ENCODE measurements around the gene ZNF835.

Gene ZNF835

DNA sequence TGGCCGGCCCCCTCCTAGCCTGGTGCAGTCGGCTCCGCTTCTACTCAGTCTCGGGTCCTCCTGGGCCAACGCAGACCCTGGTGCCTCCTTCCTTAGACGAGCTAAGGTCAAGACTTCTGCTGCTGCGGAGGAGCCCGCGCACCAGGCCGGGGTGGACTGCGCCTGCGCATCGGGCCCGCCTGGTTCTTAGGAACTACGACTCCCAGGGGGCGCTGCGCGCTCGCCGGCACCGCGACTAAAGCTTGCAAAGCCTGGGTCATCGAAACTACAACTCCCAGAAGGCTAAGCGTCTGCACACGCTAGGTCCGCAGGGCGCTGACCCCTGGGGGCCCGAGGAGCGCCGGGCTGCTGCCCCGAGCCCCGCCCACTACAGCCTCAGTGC, at the start of gene ZNF835:
Gene ZNF835, minus strand, starts transcription at position 145 of the 382 bp plus-strand sequence. CDS start 6,559 bp downstream, outside the sequence.
- DNase-seq (ENCODE audit: extremely low read depth, low read depth), result no peak
- TF ChIP-seq, protein P1, sequence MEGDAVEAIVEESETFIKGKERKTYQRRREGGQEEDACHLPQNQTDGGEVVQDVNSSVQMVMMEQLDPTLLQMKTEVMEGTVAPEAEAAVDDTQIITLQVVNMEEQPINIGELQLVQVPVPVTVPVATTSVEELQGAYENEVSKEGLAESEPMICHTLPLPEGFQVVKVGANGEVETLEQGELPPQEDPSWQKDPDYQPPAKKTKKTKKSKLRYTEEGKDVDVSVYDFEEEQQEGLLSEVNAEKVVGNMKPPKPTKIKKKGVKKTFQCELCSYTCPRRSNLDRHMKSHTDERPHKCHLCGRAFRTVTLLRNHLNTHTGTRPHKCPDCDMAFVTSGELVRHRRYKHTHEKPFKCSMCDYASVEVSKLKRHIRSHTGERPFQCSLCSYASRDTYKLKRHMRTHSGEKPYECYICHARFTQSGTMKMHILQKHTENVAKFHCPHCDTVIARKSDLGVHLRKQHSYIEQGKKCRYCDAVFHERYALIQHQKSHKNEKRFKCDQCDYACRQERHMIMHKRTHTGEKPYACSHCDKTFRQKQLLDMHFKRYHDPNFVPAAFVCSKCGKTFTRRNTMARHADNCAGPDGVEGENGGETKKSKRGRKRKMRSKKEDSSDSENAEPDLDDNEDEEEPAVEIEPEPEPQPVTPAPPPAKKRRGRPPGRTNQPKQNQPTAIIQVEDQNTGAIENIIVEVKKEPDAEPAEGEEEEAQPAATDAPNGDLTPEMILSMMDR (IDR thresholded peaks at IDR 0.05; ENCODE audit: low read depth, low read length), result no peak

DNA sequence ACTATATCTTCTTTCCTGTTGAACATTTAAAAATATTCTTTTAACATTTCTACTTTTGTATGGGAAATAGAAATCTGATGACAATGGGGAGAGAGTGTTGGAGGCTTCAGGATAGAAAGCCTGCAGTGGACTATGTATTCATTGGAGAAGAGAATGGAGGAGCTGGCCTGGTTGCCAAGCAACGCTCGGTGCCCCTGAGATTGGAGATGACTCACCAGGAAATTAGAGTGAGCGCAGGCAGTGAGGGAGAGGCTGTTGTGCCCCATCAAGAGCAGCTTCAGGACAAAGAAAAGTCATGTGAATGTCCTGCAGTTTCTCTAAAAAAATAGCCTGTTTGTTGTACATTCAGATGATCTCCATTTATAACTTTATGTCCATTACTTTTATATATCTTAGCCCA, 48.7 kb upstream of the ZNF835 start:
- DNase-seq (ENCODE audit: extremely low read depth, low read depth), result no peak
- TF ChIP-seq, protein P1 (IDR thresholded peaks at IDR 0.05; ENCODE audit: low read depth, low read length), result no peak

DNA sequence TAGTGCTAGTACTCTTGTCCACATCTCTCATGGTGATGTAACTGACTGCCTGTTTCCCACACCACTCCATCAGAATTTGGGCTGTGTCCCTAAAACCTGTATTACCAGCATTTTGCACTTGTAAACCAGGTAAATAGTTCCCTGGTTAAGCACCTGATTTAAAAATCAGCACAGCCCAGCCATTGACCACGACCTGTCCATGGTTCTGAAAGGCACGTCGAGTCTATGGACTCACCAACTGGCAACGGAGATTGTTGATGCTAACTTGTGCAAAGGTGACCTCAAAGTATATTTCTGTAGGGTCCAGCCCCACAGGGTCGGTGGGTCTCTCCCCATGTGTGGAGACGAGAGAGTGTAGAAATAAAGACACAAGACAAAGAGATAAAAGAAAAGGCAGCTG, 46.7 kb upstream of the ZNF835 start:
- no peak for DNase-seq (ENCODE audit: extremely low read depth, low read depth)
- TF ChIP-seq, protein P1 (IDR thresholded peaks at IDR 0.05; ENCODE audit: low read depth, low read length), result no peak

DNA sequence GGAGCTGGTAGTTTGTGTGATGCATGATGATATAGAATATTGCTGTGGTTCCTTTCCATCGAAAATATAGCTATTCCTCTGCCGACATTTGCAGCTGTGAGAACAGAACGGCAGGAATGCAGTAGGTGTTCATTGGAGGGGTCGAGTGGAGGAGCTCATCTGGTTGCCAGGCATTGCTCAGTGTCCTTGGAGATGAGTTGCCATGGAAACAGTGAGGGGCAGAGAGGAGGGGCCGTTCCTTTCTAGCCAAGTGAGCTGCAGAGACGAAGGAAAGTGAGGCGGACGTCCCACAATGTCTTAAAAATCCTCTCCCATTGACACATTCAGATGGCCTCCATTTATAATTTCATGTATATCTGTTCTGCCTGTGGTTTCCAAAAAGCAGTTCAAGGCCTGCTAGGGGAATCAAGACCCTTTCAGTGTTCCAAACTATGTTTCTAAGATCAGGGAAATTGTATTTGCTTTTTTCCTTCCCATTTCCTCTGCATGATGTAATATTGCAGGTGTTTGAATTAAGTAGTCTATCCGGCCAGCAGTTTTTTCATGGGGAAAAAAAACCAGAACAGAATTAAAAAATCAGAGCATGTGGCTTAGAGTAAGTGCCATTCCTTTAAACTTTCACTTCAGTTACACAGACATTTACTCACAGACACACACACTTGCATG, 41.2 kb upstream of the ZNF835 start:
- no peak for DNase-seq (ENCODE audit: extremely low read depth, low read depth)
- TF ChIP-seq, protein P1 (IDR thresholded peaks at IDR 0.05; ENCODE audit: low read depth, low read length), result no peak

DNA sequence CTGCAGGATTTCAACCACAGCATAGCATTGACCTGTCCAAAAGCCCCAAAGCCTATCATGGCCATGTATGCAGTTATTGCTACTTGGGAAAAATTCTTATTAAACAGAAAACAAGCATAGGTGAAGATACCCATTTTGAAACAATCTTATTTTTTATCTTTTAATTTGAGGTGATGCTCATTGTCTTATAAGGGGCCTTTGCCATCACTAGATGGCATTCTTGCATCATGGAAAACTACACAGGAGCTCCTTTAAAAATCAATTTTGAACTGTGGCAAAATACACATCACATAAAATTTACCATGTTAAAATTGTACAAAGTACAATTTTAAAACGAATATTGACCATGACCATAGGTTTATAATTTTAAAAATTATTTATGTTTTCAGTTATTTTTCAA, 38.9 kb upstream of the ZNF835 start:
- TF ChIP-seq, protein P1 (IDR thresholded peaks at IDR 0.05; ENCODE audit: low read depth, low read length), result no peak
- DNase-seq (ENCODE audit: extremely low read depth, low read depth), result no peak

DNA sequence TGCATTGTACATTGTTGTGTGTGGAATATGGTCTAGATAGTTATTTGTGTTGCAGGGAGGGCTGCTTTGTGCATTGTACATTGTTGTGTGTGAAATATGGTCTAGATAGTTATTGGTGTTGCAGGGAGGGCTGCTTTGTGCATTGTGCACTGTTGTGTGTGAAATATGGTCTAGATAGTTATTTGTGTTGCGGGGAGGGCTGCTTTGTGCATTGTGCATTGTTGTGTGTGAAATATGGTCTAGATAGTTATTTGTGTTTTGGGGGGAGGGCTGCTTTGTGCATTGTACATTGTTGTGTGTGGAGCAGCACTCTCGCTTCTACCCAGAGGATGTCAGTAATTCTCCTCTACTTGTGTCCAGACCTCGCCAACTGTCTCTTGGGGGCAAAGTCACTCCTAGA, 36.3 kb upstream of the ZNF835 start:
- DNase-seq (ENCODE audit: extremely low read depth, low read depth), result no peak
- TF ChIP-seq, protein P1 (IDR thresholded peaks at IDR 0.05; ENCODE audit: low read depth, low read length), result no peak

DNA sequence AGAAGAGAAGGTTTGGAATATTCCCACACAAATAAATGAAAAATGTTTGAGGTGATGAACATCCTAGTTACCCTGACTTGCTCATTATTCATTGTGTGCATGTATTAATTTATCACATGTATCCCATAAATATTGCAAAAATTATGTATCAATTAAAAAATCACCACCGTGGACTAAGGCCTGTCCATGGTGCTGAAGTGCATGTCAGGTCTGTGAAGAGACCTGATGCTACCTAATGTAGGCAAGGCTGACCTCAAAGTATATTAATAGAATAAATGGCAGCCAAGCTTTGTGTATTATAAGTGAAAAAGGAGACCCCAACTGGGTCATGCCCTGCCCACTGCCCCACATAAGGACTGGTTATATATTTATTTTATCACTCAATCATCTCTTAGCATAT, 34.4 kb upstream of the ZNF835 start:
- no peak for DNase-seq (ENCODE audit: extremely low read depth, low read depth)
- TF ChIP-seq, protein P1 (IDR thresholded peaks at IDR 0.05; ENCODE audit: low read depth, low read length), result no peak
